Measurements from ENCODE around the gene APRT.

The APRT gene, protein sequence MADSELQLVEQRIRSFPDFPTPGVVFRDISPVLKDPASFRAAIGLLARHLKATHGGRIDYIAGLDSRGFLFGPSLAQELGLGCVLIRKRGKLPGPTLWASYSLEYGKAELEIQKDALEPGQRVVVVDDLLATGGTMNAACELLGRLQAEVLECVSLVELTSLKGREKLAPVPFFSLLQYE

DNA sequence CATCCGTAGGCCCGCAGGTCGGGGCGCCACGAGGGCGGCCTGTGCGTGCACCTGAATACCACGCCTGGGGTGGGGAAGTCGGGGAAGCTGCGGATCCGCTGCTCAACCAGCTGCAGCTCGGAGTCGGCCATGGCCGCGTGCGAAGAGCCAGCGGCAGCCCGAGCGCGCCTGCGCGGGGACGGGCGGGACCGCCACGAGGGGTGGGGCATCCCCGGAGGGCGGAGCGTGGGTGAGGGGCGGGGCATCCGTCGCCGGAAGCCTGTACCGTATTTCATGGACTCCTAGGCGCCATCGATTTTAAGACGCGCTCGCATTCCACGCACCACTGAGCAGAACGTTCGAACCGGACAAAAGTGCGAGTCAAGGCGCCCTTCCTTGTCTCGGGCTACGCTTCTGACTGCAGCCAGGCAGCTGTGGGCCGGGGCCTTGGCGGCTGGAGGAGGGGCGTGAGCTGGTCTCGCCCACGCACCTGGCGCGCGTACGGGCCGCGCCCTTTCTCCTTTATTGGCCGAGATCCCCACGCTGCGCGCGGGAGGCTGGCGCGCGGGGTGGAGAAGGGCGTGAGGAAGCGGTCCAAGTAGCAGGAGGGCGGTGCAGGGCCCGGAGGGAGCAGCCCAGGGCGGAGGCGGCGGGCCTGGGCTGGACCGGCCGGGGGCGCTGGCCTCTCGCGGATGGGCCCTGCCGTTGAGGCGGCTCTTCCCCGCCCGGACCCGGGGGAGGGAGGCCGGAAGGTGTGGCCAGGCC, at the start of gene APRT:
Gene APRT, minus strand, starts transcription at position 160 of the 744 bp plus-strand sequence. Its CDS starts 29 bp downstream, at position 131.
- peak; percentile 98 for DNase-seq

DNA sequence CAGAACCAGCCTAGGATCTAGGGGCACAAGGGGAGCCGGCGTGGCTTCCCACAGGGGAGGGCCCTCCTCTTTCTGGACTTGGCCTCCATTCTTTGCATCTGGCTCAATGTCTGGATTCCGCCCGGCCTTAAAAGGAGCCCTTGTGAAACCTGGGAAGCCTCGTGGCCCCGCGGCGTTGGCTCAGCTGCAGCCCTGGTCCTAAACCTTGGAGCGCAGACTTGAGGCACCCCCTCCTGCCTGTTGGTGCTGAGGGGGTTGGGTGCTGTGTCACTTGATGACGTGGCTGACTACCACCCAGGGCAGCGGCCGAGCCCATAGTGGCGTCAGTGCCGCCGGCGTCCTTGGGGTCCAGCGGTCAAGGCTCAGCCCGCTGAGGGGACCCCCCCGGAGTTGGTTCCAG, 49.6 kb upstream of the APRT start:
- DNase-seq = no peak

DNA sequence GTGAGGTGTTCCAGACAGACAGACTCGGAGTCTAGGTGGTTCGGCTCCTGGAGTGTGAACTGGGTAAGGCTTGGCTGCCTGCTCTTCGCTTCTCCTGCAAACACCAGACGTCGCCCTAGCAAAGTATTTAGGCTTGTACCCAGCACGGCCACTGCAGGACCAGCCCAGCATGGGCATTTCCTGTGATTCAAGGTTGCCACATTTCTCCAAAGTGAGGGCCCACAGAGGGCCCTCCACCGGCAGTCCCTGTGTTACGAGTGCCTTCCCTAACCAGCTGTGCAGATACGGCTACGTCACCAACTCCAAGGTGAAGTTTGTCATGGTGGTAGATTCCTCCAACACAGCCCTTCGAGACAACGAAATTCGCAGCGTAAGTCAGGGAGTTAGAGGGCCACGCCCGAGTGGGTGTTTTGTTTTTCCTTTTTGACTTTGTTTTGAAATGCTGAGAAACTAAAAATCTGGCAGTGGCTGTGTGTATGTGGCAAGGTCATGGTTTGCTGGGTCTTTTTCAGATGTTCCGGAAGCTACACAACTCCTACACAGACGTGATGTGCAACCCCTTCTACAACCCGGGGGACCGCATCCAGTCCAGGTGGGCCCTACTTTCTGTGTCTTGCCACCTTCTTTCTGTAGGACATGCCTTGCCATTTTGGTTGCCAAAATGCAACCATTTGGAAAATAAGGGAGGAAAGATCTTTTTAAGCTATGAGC, 47.8 kb upstream of the APRT start:
- DNase-seq = no peak

DNA sequence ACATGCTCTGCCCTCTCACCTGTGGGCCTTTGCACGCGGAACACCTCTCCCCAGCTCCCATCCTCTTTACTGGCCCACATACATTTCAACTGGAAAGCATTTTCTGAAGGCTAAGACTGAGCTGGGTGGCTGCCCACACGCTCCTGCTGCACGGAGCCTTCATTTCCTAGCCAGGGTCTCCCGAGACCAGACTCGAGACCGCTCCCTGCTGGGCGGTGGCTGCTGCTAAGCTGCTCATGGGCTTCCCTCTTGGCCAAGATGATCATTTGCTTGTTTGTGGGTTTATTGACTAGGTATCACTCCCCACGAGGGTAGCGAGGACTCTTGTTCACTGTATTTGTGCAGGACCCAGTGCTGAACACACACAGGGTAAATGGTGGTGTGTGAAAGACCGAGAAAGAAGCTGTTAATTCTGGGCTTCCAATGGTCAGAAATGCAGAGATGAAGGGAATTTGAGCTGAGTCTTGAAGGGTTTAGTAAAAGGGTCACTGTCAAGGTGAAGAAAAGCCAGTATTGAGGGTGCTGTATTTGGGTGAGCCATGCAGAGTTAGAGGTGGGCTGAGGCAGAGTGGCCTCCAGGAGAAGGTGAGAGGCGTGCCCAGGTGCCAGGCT, 46.1 kb upstream of the APRT start:
- peak; percentile 97 for DNase-seq

DNA sequence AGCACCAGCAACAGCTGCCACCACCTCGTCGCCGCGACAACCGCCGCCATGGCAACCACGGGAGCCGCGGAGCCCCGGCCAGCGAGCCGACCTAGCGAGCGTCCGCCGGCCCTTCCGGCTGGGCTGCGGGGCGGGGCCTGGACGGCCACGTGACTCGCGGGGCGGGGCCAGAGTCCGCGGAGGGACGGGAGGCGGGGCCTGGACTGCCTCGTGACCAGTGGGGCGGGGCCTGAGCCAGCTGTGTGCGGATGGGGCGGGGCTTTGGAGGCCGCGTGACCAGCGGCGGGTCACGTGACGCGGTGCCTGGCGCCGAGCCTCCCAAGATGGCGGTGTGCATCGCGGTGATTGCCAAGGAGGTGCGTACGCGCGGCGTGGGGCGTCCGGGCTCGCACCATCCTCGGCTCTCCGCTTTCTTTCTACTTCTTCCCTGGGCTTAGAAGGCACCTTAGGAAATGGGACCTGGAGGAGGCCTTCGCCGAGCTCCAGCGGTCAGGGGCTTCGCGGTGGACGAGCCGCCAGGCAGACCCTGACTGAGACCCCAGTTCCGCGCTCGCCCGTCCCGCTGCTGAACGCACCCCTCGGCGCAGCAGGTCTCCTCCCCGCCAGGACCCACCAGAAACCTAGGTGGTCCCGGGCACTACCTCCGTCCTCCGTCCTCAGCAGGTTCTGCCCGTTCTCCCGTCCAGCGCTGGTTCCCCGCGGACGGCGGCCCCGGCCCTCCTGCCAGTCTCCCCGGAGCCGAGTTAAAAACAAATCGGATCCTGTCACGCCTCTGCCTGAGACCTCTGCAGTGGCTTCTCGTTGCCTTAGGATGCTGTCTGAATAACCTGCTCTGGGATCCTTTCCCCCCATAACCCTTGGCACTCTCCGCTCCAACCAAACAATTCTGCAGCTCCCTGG, 45.4 kb upstream of the APRT start, which contains the start of the genes GALNS and TRAPPC2L:
Gene GALNS, minus strand, starts transcription at position 120 of the 900 bp plus-strand sequence. Its CDS starts 70 bp downstream, at position 50.
Gene TRAPPC2L, plus strand, starts transcription at position 300 of the 900 bp plus-strand sequence. Its CDS starts 24 bp downstream, at position 324.
- DNase-seq = peak; percentile 100

DNA sequence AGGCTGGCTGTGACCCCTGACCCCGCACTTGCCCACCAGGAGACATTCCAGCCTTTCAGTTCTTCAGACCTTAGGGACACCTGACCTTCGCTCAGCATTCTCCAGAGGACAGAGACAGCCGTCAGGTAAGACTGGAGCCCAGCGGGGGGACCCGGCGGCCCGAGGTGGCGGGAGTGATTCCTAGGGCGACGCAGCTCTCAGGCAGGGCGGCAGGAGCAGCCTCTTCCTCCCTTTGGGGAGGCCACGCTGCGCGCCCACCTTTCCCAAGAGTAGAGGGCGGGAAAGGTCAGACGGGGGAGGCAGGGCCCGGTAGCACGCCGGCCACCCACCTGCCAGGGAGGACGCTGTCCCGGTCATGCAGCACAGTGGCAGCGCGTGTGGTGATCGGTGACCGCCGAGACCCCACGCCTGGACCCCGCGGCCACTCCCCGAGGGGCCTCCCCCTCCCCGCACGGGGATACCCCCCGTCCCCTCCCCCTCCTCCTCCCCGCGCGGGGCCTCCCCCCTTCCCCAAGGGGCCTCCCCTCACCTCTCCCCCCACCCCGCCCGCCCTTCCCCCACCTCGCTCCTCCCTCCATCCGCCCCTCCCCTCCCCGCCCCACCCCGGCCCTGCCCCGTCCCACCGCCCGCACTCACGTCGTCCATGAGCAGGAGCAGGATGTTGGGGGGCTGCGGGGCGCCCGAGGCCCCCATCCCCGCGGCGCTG, 44.5 kb upstream of the APRT start:
- peak; percentile 84 for DNase-seq

DNA sequence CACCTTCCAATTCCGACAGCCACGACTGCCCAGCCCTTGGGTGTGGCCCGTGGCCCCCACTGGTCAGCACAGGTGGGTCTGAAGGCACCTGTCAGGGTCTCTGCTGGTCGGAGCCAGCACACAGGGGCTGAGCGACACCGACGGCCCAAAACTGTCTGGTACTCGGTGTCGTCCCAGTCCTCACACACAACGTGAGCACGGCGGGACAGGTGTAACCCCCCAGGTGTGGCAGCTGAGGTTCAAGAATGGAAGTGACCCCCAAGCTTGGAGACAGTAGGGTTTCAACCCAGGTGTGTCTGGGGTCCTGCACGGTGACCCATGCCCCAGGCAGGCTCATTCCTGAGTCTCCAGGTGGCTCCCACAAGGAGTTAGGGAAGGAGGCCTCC, 44.0 kb upstream of the APRT start:
- DNase-seq = no peak

DNA sequence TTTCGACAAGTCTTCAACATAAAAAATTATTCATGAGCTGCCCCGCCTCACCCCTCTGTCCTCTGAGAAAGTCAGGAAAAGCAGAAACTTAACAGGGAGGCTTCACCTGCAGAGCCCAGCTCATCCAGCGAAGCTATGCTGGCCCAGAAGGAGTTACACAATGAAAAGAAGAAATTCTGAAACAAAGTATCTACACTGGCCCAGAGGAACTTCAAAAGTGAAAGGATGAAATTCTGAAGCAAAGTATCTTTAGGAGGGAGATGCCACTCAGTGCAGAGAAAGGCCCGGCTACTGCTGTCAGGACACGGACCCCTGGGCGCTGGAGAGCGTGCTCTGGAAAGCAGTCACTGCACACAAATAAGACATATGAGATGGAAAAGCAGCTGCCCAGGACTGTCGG, 43.4 kb upstream of the APRT start:
- no peak for DNase-seq

DNA sequence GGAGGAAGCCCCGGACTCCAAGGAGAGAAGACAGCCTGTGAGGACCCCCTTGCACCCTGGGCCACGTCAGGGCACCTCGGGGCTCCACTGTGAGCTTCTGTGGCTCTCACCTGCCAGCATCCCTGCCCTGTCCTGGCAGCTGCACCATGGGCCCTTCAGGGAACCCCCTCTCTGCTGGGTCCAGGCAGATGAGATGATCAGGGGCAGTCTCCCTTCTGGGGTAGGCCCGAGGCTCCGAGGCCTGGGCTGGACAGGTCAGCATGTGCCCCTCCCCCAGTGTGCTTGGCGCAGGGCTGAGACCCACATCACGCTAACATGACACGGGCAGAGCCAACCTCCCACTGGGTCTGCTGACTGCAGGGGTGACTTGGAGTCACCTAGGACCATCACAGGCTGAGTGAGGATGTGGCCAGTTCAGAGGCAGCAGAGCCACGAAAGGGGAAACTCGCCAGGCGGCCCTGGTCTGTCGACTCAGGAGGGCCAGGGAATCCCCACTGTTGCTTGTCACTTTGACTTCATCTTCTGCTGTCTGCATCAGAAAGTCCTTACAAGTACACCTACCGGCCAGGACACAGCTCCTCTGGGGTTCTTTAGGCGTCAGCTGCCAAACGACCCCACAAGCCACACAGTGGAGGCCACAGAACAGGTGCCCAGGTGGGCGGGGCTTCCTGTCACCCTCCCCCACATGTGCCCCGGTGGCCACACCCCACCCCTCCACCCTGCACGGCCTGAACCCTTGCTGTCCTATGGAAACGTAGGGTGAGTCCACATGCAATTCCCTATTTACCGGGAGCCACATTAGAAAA, 42.8 kb upstream of the APRT start:
- no peak for DNase-seq

DNA sequence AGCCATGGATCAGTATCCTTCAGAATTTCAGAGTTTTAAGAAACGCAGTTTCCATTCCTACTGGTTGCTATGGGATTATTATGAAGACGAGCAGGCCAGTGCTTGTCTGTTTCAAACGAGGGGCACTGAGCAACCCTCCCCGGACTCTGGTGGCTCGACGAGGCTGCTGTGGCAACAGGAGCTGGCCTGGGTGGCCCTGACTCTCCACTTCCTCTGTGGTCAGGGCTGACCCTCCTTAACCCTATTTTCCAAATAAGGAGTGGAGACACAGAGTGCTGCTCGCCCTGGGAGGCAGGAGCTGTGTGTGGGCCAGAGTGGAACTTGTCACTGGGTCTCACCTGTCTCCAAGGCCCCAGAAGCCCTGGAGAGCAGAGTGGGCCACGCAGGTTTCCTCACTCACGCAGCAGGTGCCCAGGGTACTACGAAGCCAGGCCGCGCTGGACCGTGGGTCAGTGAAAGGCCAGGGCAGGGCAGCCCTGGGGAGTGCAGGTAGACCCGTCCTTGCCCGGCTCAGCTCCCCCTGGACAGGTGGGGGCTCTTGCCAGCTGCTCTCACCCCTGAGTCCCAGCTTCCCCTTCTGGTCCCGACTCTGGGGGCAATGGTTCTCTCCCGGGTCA, 41.7 kb upstream of the APRT start:
- DNase-seq = no peak

DNA sequence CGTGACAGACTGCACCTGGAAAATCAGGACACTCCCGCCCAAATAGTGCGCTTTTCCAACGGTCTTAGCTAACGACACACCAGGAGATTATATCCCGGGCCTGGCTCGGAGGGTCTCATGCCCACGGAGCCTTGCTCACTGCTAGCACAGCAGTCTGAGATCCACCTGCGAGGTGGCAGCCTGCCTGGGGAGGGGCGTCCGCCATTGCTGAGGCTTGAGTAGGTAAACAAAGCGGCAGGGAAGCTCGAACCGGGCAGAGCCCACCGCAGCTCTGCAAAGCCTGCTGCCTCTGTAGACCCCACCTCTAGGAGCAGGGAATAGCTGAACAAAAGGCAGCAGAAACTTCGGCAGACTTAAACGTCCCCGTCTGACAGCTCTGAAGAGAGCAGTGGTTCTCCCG, 39.9 kb upstream of the APRT start:
- DNase-seq = no peak

DNA sequence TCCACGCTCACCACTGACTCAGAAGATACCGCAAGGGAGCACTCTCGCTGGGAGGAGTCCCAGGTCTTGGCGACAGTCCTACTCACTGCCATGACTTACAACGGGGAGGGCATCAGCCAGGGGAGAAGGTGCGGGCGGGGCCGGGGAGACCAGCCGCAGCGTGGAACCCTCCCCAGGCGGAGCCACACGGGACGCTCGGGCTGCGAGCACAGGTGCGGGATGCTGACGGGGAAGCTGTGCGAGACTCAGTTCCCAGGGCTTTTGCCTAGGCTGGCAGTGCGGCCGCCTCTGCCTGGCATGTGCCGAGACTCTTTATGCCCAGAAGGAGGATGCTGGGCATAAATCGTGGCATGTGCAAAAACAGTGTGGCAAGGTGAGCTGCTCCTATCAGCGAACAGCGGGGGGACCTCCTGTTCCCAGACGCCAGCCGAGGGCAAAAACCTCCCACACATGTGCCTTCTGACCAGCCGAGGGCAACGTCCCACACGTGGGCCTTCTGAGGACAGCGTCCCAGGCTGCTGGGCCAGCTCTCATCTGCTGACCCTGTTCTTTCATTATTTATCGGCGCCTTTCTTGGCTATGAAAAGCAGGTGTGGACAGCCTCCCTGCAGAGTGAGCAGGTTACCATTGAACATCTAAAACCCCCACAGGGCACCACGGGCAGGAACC, 38.9 kb upstream of the APRT start:
- DNase-seq = no peak

DNA sequence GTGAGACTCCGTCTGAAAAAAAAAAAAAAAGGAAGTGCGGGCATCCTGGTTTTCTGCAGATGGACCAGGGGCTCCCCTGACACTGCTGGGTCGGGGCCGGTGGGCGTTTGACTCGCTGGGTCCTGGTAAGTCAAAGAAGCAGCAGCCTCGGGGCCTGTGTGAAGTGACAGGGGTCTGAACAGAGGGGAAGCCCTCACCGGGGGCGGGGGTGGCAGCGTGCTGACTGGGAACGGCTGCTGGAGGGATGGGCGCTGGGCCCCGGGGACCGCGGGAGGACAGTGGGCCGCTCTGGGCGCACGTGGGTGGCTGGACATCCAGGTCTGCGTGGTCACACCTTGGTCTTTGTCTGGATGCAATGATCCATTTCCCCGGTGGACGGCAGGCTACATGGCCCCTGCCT, 36.8 kb upstream of the APRT start:
- no peak for DNase-seq

DNA sequence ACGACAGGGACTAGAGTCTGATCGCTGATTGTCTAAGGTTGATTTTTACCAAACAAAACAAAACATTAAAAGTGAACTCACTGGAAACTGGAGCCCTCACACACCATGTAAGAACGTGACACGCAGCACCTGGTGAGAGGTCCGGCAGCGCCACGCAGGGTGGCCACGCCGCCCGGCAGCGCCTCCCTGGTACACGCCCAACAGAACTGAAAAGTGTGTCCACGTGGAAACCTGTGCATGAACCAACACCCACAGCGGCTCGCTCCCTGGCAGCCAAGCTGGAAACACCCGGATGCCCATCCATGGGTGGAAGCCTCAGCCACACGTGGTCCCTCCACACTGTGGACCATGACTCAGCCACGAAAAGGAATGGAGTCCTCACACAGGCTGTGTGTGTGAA, 35.9 kb upstream of the APRT start:
- DNase-seq = no peak

DNA sequence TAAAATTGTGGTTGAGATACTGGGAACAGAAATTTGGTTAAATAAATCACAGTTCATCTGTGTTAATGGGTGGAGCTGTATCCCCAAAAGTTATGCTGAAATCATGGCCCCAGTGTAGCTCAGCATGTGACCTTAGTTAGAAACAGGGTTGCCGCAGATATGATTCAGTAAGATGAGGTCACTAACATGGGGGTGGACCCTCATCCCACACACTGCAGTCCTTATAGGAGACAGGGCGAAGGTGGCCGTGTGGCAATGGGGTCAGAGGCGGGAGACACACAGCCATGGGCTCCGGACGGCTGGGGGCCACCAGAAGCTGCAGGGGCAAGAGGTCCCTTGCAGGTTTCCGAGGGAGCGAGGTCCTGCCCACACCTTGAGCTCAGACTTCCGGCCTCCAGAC, 34.4 kb upstream of the APRT start:
- no peak for DNase-seq

DNA sequence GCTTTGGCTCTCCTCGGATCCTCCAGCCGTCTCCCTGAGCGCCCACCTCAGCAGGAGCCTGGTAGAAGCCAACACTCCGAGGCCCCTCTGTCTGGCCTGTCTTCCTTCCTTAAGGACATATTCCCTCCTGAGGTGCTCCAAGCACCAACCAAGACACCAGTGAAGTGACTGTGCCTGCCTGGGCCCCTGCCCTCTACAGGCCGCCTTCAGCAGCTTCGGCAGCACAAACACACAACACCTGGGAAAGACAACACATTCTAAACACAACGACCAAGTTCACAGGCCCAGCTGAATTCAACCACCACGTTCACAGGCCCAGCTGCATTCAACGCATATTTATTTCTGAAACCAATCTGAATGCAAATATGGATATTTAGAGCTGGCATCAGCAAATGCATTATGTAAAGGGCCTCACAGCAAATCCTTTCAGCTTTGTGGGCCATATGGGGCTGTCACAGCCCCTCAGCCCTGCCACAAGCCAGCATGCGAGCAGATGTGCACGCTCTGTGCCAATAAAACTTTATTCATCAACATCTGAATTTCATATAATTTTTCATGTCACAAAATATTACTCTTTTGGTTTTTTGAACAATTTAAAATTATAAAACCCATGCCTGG, 32.8 kb upstream of the APRT start:
- peak; percentile 87 for DNase-seq

DNA sequence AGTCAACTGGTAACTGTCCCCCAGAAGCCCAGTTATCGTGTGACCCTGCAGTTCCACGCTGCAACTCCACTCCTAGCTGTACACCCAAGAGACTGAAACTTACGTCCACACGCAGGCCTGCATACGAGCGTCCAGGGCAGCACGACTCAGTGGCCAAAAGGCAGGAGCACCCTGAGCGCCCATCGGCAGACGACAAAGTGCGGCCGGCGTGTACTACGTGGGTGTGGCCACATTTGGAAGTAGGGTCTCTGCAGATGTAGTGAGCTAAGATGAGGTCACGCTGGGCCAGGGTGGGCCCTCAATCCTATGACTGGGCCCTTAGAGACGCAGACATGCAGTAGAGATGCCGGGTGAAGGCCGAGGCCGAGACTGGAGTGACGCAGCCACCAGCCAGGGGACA, 31.5 kb upstream of the APRT start:
- DNase-seq = no peak

DNA sequence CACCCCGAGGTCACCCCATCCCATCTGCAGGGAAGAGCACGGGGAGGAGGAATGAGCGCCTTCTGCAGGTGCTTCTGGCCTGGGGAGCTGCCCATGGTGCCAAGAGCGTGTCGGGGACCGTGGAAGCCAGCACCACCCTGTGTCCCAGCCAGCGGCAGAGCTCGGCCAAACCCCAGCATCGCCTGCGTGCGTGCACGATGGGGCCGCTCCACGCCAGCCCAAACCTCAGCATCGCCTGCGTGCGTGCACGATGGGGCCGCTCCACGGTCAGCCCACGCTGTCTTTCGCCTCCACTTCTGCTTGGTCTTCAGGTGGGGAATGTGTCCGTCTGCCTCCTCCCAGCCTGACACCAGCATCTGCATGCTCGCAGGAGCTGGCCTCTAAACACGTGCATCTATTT, 31.1 kb upstream of the APRT start:
- DNase-seq = no peak

DNA sequence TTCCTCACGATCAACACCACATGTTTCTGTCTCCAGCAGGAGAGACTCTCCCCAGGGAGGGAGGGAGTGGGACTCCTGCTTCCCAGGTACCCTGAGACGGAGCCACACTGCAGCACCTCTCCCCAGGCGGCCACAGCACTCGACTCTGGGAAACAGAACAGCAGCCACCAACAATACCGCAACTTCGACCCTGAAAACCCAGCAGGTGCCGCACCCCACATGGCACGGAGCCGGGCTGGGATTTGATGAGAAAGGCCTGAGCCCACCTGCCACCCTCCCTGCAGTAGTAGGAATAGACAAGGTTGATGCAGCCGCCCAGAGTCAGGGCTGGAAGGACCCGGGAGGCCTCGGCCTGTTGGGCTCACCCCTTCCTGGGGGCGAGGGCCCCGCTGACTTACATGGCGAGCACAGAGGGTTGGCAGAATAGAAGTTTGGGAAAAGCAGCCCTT, 30.6 kb upstream of the APRT start:
- no peak for DNase-seq

All from 8988T (cell line).